Embryonic facial prominence (tissue), 1 donor: Measurements from ENCODE around the gene KHNYN.
"Not testable (repeated sequence)": the region's sequence is repeated elsewhere in the genome, so short reads cannot be mapped to it uniquely, and the experiment has no call there.

Source experiments
- DNase-seq: peaks from one replicate; pipeline ENCODE4 v3.0.0-alpha.2; 2016; ENCODE audit errors: extremely low spot score

KHNYN gene

DNA sequence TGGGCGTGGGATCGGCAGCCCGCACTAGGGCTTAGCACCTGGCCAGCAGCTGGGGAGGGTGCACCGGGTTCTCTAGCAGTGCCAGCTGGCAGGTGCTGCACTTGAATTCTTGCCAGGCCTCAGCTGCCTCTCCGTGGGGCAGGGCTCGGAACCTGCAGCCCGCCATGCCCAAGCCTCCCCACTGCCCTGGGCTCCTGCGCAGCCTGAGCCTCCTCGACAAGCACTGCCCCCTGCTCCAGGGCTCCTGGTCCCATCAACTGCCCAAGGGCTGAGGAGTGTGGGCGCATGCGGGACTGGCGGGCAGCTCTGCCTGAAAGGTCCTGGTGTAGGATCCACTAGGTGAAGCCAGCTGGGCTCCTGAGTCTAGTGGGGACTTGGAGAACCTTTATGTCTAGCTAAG, 43.5 kb downstream of the KHNYN start:
- no peak for DNase-seq

DNA sequence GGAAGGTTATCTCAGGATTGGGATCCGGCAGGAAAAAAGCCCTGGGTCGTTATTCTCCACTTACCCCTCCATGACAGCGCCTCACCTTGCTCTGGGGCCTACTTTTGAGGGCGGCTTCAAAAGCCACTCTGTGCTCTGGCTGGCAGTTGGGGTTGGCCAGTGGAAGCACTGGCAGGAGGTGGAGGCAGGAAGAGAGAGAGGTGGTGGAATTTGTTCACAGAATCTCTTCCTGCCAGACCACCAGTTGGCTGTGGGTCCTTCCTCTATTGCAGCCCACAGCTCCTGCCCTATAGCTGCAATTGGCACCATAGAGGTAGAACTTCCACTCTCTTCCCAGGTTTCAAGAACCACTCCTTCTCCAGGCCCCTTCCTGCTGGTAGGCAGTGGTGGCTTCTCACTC, 45.5 kb downstream of the KHNYN start:
- DNase-seq: no peak

DNA sequence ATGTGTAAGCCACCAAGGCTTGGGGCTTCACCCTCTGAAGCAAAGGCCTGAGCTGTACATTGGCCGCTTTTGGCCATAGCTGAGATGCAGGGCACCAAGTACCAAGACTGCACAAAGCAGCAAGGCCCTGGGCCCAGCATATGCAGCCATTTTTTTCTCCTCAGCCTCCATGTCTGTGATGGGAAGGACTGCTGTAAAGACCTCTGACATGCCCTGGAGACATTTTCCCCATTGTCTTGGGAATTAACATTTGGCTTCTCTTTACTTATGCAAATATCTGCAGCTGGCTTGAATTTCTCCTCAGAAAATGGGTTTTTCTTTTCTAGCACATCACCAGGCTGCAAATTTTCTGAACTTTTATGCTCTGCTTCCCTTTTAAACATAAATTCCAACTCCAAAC, 50.2 kb downstream of the KHNYN start:
- not testable (repeated sequence) for DNase-seq

DNA sequence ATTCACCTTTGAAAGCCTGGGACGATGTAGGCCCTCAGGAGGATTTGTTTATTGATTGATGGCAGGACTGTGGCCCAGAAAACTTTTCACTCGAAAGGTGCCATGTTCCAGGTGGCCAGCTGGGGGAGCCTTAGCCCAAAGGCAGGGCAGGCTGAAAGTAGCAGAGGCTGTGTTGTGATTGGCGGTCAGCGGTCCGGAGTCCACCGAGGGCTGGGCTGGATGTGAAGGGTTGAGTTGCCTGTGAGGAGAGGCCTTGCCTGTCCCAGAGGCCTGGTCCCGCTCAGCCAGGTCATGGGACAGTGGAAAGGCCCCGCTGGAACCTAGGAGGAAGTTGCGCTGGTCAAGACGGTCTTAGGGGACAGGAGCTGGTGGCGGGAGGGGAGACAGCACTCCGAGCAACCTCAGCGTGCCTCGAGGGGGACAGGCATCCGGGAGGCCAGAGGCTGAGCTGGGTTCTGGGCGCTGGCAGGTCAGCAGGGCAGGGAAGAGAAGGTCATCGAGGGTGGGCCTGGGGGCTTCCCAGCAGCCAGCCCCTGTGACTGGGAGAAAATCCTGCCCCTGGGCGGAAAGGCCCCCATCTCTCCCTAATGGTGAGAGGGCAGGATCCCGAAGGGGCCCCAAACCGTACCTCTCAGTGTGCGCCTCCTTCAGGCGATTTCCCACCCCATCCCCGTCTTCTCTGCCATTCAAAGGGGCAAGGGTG, 52.0 kb downstream of the KHNYN start:
- DNase-seq: no peak

DNA sequence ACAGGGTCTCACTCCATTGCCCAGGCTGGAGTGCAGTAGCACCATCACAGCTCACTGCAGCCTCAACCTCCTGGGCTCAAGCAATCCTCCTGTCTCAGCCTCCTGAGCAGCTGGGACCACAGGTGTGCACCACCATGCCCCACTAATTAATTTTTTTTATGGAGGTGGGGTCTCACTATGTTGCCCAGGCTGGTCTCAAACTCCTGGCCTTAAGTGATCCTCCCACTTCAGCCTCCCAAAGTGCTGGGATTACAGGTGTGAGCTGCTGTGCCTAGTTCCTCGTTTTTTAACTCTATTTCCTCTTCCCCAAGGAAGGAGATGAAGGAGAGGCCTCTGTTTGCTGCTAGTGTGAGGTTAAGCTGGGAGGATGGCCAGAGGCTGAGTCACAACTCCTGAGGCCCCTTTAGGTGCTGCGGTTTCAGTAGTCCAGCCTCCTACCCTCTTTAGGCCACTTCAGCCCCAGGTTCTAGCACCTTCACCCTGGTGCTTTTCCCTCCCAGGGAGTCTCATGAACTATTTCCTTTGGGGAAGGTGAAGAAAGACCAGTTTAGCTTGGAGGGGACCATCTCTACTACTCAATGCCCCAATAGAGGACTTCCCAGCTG, 53.0 kb downstream of the KHNYN start:
- not testable (repeated sequence) for DNase-seq

DNA sequence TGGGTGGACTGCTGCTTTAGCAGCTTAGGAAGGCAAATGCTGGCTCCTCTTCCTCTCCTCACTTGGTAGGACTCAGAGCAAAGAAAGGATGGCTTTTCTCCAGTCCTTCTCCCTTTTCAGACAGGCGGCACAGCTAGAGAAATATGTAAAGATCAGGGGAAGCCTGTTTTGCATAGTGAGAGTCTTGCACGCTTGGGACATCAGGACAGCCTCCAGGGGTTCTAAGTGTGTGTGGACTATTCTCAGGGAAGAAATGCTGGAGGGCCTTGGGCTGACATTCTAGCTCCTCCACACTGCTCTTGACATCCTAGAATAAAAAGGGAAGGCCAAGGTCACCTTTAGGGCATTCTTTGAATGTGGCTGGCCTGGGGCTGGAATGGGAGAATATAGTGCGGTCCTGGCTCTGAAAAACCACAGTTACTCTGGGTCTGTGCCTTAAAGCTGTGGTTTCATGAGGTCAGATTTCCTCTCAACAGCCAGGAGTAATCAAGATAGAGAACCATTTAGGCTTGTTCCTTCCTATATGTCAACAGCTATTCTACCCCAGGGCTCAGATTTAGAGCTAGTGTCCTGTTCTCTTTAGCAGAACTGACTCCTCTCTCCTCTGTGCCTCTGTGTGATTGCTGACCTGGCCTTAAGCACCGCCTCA, 54.0 kb downstream of the KHNYN start:
- DNase-seq: no peak
